MM.1S (cell line): ENCODE results near the gene FXR2.

ENCODE experiments used
- CTCF ChIP-seq: fragments of 300-600 bp; sonication (generic); IDR thresholded peaks from 2 replicates; pipeline ENCODE4 v1.5.1; 2016; ENCODE audit warnings: antibody characterized with exemption, low read length, mixed read lengths
- EZH2 ChIP-seq: fragments of 300-600 bp; sonication (generic); optimal IDR thresholded peaks from 2 replicates; pipeline ENCODE3; 2017; ENCODE audit warnings: low read depth, mild to moderate bottlenecking, antibody characterized with exemption, low read length, mixed read lengths
- EZH2phosphoT487 ChIP-seq: fragments of 300-600 bp; sonication (generic); IDR thresholded peaks from 2 replicates; pipeline ENCODE4 v1.6.1; 2018; ENCODE audit warnings: antibody characterized with exemption, low read length

- TF ChIP-seq CTCF: no peak
- TF ChIP-seq EZH2: no peak
- no peak for TF ChIP-seq EZH2phosphoT487
Measured at GRCh38 chr17:7615265-7615747, 609 bp upstream of the FXR2 start.
